Fibroblast of upper back skin (primary cell): ENCODE results near the gene OR51B4.
"Not testable (repeated sequence)": the region's sequence is repeated elsewhere in the genome, so short reads cannot be mapped to it uniquely, and the experiment has no call there.

Experiments used
- DNase-seq: peaks from one replicate; pipeline ENCODE4 v3.0.0-alpha.2; 2013

Gene OR51B4, protein sequence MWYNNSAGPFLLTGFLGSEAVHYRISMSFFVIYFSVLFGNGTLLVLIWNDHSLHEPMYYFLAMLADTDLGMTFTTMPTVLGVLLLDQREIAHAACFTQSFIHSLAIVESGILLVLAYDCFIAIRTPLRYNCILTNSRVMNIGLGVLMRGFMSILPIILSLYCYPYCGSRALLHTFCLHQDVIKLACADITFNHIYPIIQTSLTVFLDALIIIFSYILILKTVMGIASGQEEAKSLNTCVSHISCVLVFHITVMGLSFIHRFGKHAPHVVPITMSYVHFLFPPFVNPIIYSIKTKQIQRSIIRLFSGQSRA

GRCh38 chr11:5301846-5302245, at the start of gene OR51B4:
Gene OR51B4, minus strand, starts transcription at chr11:5301946. Its CDS starts 0 bp downstream, at chr11:5301946.
- no peak for DNase-seq

DNA sequence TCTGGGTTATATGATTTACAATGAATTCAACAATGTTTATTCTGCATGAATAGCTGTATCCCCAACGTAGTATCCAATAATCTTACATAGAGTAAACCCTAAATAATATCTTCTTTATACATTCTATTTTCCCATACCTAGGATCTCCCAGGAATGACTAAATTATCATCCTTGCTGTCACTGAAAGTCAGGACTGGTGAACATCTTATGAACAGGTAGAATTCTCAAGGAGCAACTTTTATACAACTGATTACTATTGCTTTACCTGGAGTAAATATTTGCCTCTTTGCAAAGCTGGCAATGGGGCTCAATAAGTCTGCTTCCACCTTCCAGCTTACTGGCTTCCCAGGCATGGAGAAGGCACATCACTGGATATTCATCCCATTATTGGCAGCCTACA, 49.5 kb upstream of the OR51B4 start, which contains the start of gene OR51B6:
TSS of gene OR51B6 (plus strand) at position 301 of the 400 bp plus-strand sequence. CDS start at position 301, 0 bp downstream.
- no peak for DNase-seq

- DNase-seq: no peak
Measured at GRCh38 chr11:5349550-5349949, 47.8 kb upstream of the OR51B4 start.

DNA sequence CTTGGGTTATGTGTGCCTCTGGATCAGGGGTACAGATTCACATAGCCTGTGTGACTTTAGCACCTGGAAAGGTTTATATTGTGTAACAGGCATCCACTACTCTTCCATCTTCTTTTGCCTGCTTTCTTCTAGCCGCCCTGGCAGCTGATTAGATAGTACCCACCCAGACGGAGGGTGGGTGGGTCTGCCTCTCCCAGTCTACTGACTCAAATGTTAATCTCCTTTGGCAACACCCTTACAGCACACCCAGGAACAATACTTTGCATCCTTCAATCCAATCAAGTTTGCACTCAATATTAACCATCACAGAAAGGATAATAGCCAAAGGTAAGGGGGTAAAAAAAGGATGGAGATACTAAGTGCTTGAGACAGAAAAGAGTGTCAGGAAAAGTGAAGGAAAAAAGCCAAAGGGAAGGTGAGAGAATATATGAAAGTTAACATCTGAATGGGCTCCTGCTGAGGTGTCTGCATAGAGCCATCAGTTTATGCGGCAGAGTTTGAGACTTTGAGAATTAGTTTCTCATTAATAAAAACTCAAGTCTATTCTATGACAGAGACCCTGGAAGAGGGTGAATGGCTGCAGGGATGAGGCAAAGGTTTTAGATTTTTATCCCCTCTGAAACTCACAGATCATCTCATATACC, 46.9 kb upstream of the OR51B4 start:
- DNase-seq: no peak

DNA sequence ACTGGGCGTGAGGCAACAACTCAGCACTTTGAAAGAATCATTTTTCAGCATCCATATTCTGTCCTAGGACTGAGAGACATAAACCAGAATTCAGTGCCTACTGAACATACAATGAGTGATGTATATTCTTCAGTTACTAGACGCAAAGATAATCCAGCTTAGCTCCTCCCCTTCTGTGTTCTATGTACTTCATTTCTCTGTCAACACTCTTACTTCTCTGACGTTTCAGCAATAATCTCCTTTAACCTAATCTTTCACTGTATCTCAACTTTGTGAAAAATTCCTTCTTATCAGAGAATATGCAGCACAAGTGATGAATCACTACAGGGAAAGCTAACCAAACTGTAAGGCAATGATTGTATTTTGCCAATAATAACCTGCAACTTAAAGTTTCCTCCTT, 44.1 kb upstream of the OR51B4 start:
- peak; percentile 26 for DNase-seq

DNA sequence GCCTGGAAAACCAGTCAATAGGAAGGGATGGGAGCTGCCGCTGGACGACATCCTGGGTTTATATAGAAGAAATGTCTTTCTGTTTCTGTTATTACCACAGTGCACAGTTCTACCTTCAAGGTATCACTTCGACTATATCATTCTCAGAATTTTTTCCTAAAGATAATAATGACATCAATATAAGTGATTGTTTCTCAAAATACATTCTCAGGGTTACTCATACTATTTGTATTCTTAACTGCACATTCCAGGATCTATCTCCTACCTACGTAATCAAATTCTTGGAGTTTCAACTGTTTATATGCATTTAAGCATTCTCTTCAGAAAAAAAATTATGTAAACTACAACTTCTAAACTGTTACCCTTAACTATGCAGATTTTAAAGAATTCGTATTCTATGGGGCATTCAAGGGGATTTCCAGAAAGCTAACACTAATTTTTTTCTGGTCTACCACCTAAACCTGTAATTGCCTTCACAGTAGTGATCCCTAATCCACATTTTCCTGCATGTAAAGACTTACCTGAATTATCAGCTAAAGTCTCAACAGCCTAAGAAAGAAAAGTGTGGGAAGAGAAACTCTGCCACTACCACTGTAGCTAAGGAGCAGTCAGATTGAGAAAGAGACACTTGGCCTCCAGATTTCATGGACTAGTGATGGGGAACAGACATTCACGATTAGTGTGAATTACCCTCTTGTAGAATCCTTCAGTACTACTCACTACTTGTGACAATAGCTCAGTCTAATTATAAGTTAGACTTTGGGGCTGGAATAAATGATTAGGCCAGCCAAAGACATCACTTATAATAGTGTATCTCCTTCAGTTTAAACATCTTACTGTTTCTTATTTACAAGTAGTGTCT, 42.0 kb upstream of the OR51B4 start, which contains the start of gene OR51B5:
TSS of gene OR51B5 (minus strand) at position 51 of the 862 bp plus-strand sequence. CDS start at position 51, 0 bp downstream.
- DNase-seq: no peak

DNA sequence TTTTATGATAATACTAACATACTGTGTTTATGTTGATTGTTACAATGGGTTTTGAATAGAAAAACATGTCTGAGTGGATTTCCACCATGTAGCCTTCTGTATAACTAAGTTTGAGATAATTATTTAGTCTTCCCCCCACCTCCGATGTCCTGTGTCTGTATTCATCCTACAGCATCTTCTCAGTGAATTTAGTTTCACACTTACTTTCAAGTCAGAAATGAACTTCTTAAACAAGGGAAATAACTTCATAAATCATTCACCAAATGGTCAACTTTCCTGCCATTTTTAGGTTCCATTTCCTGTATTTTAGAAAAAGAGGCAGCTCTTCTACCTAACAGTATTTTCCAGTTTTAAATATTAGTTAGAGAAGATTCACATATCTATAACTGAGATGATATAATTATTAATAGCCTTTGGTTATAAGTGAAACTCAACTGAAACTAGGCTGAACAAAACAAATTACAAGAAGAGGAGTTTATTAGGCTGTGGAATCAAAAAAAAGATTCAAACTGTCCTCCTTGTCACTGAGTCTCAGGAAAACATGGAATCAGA, 38.1 kb upstream of the OR51B4 start:
- no peak for DNase-seq

GRCh38 chr11:5337253-5337652, 35.5 kb upstream of the OR51B4 start:
- not testable (repeated sequence) for DNase-seq

DNA sequence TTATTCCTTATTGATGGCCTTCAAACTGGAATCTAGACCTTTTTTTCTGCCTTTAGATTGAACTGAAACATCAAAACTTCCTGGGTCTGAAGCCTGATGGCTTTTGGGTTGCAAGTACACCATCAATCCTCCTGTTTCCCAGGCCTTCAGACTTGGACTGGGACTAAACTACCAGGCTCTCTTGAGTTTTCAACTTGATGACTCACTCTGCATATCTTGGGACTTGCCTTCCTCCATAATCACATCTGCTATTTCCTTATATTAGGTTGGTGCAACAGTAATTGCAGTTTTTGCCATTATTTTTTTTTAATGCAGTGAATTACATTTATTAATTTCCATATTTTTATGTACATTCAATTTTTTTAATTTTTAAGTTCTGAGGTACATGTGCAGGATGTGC, 34.6 kb upstream of the OR51B4 start:
- peak; percentile 33 for DNase-seq

DNA sequence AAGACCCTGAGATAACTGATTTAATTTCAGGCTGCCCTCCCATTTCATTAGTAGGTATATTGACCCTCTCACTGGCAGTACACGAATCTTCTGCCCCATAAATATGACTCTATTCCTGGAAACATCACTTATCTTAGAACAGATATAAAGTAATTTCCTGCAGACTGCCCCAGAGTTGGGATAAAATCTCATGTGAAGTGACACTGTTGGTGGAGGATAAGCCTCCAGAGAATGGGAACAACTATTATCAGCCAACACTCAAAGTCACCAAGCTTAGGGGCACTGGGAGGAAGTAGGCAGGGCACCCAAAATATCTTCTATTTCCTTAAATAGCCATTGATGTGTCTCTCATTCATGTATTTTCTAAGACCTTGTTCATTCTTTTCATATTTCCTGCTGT, 33.4 kb upstream of the OR51B4 start:
- no peak for DNase-seq

DNA sequence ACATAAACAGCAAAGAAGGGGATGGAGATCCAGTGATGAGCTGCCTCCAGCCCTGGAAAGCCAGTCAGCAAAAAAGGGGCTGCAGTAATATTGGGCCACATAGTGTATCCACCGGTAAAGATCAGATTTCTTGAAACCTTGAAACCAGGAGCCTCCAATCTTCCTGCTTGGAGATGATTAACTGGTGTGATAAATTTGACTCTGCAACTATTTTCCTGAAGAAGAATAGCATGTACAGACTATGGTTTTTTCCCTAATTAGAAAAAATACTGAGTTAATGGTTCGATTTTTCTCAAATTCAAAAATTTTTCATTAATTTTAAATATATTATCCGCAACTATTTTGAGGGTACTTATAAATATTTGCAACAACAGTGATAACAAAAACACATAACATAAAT, 22.5 kb upstream of the OR51B4 start, which contains the start of gene OR51B2:
TSS of gene OR51B2 (minus strand) at position 101 of the 400 bp plus-strand sequence. CDS start at position 101, 0 bp downstream.
- DNase-seq: no peak

GRCh38 chr11:5317292-5317691, 15.5 kb upstream of the OR51B4 start:
- no peak for DNase-seq

DNA sequence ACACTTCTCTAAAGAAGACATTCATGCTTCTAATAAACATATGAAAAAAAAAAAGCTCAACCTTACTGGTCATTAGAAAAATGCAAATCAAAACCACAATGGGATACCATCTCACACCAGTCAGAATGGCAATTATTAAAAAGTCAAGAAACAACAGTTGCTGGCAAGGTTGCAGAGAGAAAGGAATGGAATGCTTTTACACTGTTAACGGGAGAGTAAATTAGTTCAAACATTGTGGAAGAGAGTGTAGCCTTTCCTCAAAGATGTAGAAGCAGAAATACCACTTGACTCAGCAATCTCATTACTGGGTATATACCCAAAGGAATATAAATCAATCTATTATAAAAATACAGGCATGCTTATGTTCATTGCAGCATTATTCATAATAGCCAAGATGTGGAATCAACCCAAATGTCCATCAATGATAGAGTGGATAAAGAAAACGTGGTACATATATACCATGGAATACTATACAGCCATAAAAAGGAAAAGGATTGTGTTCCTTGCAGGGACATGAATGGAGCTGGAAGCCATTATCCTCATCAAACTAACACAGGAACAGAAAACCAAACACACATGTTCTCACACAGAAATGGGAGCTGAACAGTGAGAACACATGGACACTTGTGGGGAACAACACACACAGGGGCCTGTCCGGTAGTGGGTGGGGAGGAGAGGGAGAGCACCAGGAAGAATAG, 11.7 kb upstream of the OR51B4 start:
- DNase-seq: not testable (repeated sequence)

- DNase-seq: no peak
Measured at GRCh38 chr11:5310423-5310822, 8.7 kb upstream of the OR51B4 start.

DNA sequence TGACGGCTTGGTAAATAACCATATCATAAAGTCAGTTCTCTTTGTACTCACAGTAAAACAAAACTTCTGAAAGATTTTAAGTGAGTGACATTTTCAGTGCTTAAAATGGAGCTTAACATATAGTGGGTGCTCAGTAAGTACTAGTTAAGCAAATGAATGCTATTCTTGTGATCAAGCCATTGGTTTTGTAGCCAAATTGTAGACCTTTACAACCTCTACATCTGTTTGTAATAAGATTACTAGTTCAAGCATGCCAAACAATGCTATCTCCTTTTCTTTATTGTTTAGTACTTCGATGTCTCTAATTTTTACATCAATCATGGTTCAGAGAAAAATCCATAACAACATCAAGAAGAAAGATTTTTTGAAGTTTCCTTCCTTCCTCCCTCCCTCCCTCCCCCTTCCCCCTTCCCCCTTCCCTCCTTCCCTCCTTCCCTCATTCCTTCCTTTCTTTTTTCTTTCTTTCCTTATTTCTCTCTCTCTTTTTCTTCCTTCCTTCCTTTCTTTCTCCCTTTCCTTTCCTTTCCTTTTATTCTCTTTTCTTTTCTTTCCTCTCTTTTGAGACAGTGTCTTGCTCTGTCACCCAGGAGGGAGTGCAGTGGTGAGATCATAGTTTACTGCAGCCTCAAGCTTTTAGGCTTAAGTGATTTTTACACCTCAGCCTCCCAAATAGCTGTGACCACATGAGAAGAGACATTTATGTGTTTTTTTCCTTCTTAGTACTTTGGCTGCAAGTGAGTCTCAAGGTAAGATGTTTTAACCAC, 5.7 kb upstream of the OR51B4 start:
- DNase-seq: no peak

DNA sequence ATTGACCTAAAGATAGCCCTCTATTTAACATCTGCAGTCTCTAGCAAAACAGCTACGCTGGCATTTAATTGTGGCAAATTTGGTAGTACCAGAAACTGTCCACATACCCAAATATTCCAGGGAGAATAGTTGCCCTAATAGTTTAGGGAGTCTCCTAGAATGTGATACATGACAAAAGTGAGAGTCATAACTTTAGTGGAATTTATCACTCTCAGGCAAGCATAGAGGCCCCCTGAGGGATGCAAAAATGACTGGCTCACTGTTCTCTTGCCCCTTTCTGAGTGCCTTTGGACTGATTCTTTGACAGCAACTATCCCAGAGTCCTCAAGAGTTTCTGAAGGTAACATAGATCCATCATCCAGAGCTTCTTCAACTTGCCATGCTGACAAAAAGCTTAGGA, 2.3 kb upstream of the OR51B4 start:
- peak; percentile 14 for DNase-seq

DNA sequence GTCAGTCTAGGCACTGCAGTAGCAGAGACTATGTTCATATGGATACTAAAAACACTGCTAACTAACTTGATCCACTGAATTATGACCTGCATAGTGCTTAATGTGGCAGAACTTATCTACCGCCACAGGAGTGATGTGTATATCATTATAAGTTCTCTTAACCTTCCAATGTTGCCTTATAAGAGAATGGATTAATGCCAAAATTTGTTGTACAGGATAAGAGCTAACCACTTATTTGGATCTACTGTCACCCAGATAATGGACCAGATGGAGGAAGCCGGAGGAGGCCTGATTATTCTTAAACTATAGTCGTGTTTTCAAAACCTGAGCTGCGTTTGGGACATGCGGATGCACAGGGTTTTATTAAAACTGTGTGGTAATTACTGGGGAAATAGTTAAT, 1.9 kb upstream of the OR51B4 start:
- no peak for DNase-seq

- no peak for DNase-seq
Measured at GRCh38 chr11:5300251-5300650, 1.5 kb downstream of the OR51B4 start.

DNA sequence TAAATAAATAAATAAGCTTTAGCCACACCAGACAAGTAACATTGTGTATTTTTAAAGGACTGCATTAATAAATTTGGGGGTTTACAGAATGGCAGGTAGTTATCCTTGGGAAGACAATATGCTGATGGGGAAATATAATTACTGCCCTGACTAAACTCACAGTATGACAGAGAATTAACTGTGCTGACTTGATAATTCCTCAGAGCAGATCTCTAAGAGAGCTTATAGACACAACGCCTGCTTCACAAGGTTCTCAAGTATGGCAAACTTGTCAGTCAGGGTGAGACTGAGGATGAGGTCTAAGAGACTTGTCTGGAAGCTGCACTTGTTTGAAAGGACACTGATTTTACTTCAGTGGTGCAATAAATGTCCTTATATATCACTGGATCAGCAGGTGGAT, 3.3 kb downstream of the OR51B4 start:
- no peak for DNase-seq

GRCh38 chr11:5297721-5298323, 3.9 kb downstream of the OR51B4 start:
- no peak for DNase-seq
